Progenitor cell of endocrine pancreas (in vitro differentiated cells): ENCODE measurements around the gene PCDHA4. TPM values are rescaled to one million over a fixed set of nuclear protein-coding genes. Genes with fewer than 3 reads are reported as not detected.
"Not testable (repeated sequence)": the region's sequence is repeated elsewhere in the genome, so short reads cannot be mapped to it uniquely, and the experiment has no call there.

Source experiments
- DNase-seq: peaks from one replicate; pipeline ENCODE4 v3.0.0; 2021; ENCODE audit warnings: low spot score; ENCODE audit not compliant: unreplicated experiment
- H3K27ac Mint-ChIP-seq: 2 replicates; pipeline ENCODE4 v1.8.0; 2021; ENCODE audit warnings: mild to moderate bottlenecking, moderate library complexity, mixed read lengths
- H3K27me3 Mint-ChIP-seq: 2 replicates; pipeline ENCODE4 v1.8.0; 2021; ENCODE audit warnings: mixed read lengths
- H3K36me3 Mint-ChIP-seq: 2 replicates; pipeline ENCODE4 v1.8.0; 2022; ENCODE audit warnings: mixed read lengths; ENCODE audit not compliant: insufficient read depth
- H3K4me1 Mint-ChIP-seq: 2 replicates; pipeline ENCODE4 v1.8.0; 2021; ENCODE audit warnings: low read depth, mixed read lengths
- H3K4me3 Mint-ChIP-seq: 2 replicates; pipeline ENCODE4 v1.8.0; 2021; ENCODE audit warnings: low read depth, mild to moderate bottlenecking, moderate library complexity, mixed read lengths
- H3K9me3 Mint-ChIP-seq: 2 replicates; pipeline ENCODE4 v1.8.0; 2021; ENCODE audit warnings: low read depth, mixed read lengths
- CTCF ChIP-seq: fragments of 200-600 bp; sonication (generic); IDR thresholded peaks from one replicate; pipeline ENCODE4 v1.5.0; 2021; ENCODE audit warnings: antibody characterized with exemption, mild to moderate bottlenecking; ENCODE audit not compliant: unreplicated experiment
- total RNA-seq: library from RNA; stranded (reverse); gene quantifications from 2 replicates; pipeline ENCODE4 v1.2.1, GENCODE V29; 2021

The PCDHA4 gene
- total RNA-seq, 1 donor from 2014 or later = 27.8 TPM

- H3K27ac Mint-ChIP-seq = no peak overlapping the region
Observed at GRCh38 chr5:140835622-140836510, 29.0 kb downstream of the PCDHA4 start.

GRCh38 chr5:140840978-140841962 lies 34.4 kb downstream of the PCDHA4 start, which contains the start of gene PCDHA8:
Gene PCDHA8 (plus strand): TSS chr5:140841187. CDS start chr5:140841322, 135 bp downstream.
- Mint-ChIP-seq H3K4me1 (no peaks in the 10 kb centered on the region), H3K4me3 (peak within 1 kb of the TSS; percentile 38), H3K36me3 (peaks cover 51% of the 10 kb centered on the region), H3K27ac (no peak within 1 kb of the TSS), H3K27me3 (no peaks in the 10 kb centered on the region), H3K9me3 (peaks cover 27% of the 10 kb centered on the region)
- no peak for DNase-seq
- no peak for TF ChIP-seq CTCF

More at GRCh38 chr5:140835622-140836510, 29.0 kb downstream of the PCDHA4 start:
- Mint-ChIP-seq H3K9me3 (peaks cover 35% of the 10 kb centered on the region), H3K27me3 (no peaks in the 10 kb centered on the region), H3K4me1 (no peaks in the 10 kb centered on the region), H3K36me3 (peaks cover 66% of the 10 kb centered on the region), H3K4me3 (no peak overlapping the region)
- DNase-seq = no peak
- no peak for TF ChIP-seq CTCF

GRCh38 chr5:140842798-140843733 lies 36.2 kb downstream of the PCDHA4 start:
- DNase-seq = no peak
- Mint-ChIP-seq H3K4me1 (no peaks in the 10 kb centered on the region), H3K36me3 (peaks cover 58% of the 10 kb centered on the region), H3K9me3 (peaks cover 36% of the 10 kb centered on the region), H3K27me3 (no peaks in the 10 kb centered on the region), H3K27ac (no peak overlapping the region), H3K4me3 (no peak overlapping the region)
- no peak for TF ChIP-seq CTCF

- Mint-ChIP-seq H3K27ac (peak within 1 kb of the TSS; percentile 37), H3K4me3 (peak within 1 kb of the TSS; percentile 48), H3K36me3 (peaks cover 53% of the 10 kb centered on the region), H3K9me3 (peaks cover 21% of the 10 kb centered on the region)
- H3K4me1 Mint-ChIP-seq, DNase-seq, H3K27me3 Mint-ChIP-seq: not testable (repeated sequence)
Observed at GRCh38 chr5:140848139-140849102, 41.6 kb downstream of the PCDHA4 start, which contains the start of gene PCDHA9. Gene PCDHA9 (plus strand): TSS chr5:140848382. CDS start chr5:140848496, 114 bp downstream.

GRCh38 chr5:140849831-140850634 lies 43.2 kb downstream of the PCDHA4 start:
- H3K27me3 Mint-ChIP-seq, DNase-seq, H3K27ac Mint-ChIP-seq, H3K4me1 Mint-ChIP-seq, H3K4me3 Mint-ChIP-seq: not testable (repeated sequence)
- peaks cover 48% of the 10 kb centered on the region for H3K36me3 Mint-ChIP-seq
- peaks cover 18% of the 10 kb centered on the region for H3K9me3 Mint-ChIP-seq
